Omental fat pad (tissue), 4 donors: ENCODE data around the gene TRIM60. TPM values are rescaled to one million over a fixed set of nuclear protein-coding genes. Genes with fewer than 3 reads are reported as not detected.

Experiments
- ATAC-seq: fragments of 150-250 bp; one replicate; pipeline ENCODE4 v1.9.1; 2016; ENCODE audit warnings: mild to moderate bottlenecking, moderate library complexity; ENCODE audit not compliant: low FRiP score
- DNase-seq: peaks from one replicate; pipeline ENCODE4 v3.0.0-alpha.2; 2019; ENCODE audit warnings: low spot score
- small RNA-seq: library from RNA; depleted of rRNA; stranded (forward); fragments of <200 nt; gene quantifications from one replicate; pipeline ENCODE3, GENCODE V24; 2016
- total RNA-seq, 4 donors: library from RNA; depleted of rRNA; stranded (reverse); fragments of >200 nt; gene quantifications; one replicate each; pipeline ENCODE4 v1.1.0, GENCODE V29; 2016
- TF ChIP-seq, protein P1 (sequence below), 3 donors: fragments of 450-650 bp; IDR thresholded peaks; one replicate each; pipeline ENCODE4 v1.5.1; 2016 to 2017; ENCODE audit warnings: antibody characterized with exemption in 3 of 3, mild to moderate bottlenecking in 3 of 3, moderate library complexity in 2 of 3

TRIM60 gene
- total RNA-seq, 4 donors from 2014 or later, result not detected

DNA sequence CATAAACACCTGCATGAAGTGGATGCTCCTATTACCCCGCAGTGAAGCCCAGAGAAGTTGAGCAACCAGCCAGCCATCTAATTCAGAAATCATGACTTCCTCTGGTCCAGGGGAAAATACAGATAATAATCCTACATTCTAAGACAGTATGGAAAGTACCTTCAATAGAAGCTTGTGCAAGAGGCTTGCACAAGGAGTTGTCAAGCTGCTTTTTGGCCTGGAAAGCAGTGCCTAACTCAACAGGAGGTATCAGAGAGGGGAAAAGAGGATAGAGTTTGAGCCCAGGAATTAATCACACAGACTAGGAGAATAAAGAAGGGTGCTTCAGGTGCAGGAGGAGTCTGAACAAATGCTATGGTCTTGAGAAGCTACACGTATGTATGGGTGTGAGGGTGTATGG lies 54.1 kb downstream of the TRIM60 start:
- ATAC-seq (no peak), DNase-seq (no peak)
- TF ChIP-seq, protein P1, sequence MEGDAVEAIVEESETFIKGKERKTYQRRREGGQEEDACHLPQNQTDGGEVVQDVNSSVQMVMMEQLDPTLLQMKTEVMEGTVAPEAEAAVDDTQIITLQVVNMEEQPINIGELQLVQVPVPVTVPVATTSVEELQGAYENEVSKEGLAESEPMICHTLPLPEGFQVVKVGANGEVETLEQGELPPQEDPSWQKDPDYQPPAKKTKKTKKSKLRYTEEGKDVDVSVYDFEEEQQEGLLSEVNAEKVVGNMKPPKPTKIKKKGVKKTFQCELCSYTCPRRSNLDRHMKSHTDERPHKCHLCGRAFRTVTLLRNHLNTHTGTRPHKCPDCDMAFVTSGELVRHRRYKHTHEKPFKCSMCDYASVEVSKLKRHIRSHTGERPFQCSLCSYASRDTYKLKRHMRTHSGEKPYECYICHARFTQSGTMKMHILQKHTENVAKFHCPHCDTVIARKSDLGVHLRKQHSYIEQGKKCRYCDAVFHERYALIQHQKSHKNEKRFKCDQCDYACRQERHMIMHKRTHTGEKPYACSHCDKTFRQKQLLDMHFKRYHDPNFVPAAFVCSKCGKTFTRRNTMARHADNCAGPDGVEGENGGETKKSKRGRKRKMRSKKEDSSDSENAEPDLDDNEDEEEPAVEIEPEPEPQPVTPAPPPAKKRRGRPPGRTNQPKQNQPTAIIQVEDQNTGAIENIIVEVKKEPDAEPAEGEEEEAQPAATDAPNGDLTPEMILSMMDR (IDR thresholded peaks at IDR 0.05), result no peak

GRCh38 chr4:165088366-165088765 lies 56.6 kb downstream of the TRIM60 start:
- ATAC-seq, result no peak
- DNase-seq, result no peak
- TF ChIP-seq, protein P1 (IDR thresholded peaks at IDR 0.05), result no peak

Small RNA genes within 50 kb of the gene (small RNA-seq; reads per million reads assigned to genes)
- not detected for gene AC106872.12

Other genes starting within 250 kb of the TRIM60 start
- not detected for gene APELA, start 154.8 kb upstream of the TRIM60 start, total RNA-seq
- gene TRIM61, start 54.3 kb upstream of the TRIM60 start, total RNA-seq, result 1 to 10 TPM in 1 of 4 donors, under 1 TPM in 2, not detected in 1; 0.93 to 1.4 (median 0.94) TPM
- not detected for gene TRIM75, start 21.9 kb downstream of the TRIM60 start, total RNA-seq
- 10 to 100 TPM; 14.8 to 22.8 (median 15.7) TPM for gene TMEM192, start 80.9 kb downstream of the TRIM60 start, total RNA-seq
- 10 to 100 TPM; 23.1 to 42.6 (median 32.4) TPM for gene KLHL2, start 175.6 kb downstream of the TRIM60 start, total RNA-seq